BJ (cell line): ENCODE measurements around the gene MTA1. TPM values are rescaled to one million over a fixed set of nuclear protein-coding genes. Genes with fewer than 3 reads are reported as not detected.

Source experiments
- CTCF ChIA-PET: fragments of 350-600 bp; formaldehyde crosslinking; extraction: SDS; loops from one replicate; lab custom pipeline; 2021; ENCODE audit warnings: antibody characterized with exemption, inconsistent platforms; lab: Yijun Ruan, JAX
- POLR2A ChIA-PET: fragments of 300-600 bp; sonication (Branson Sonifier 250); formaldehyde crosslinking; extraction: SDS; loops from one replicate; lab custom pipeline; 2021; ENCODE audit warnings: antibody characterized with exemption; lab: Charles Lee
- DNase-seq: peaks from one replicate; pipeline ENCODE4 v3.0.0-alpha.2; 2011; ENCODE audit warnings: low read depth
- H3K27me3 ChIP-seq: 2 replicates; pipeline ENCODE4 v1.6.0; 2011; ENCODE audit warnings: low read length; ENCODE audit not compliant: control insufficient read depth, insufficient read depth
- H3K36me3 ChIP-seq: 2 replicates; pipeline ENCODE4 v1.5.1; 2011; ENCODE audit warnings: low read length; ENCODE audit not compliant: control insufficient read depth, insufficient read depth
- H3K4me3 ChIP-seq: 2 replicates; pipeline ENCODE4 v1.5.1; 2011; ENCODE audit warnings: low read depth, mild to moderate bottlenecking, control low read depth, low read length
- polyA plus RNA-seq: library from polyadenylated mRNA; depleted of rRNA; stranded (reverse); fragments of >200 nt; gene quantifications from 2 replicates; pipeline ENCODE4 v1.2.3, GENCODE V29; 2011
- TF ChIP-seq, protein P1 (sequence below): IDR thresholded peaks from 2 replicates; pipeline ENCODE4 v1.5.1; 2011; ENCODE audit warnings: low read depth, mild to moderate bottlenecking, control low read depth, inconsistent platforms, low read length, moderate library complexity; ENCODE audit not compliant: insufficient read depth

The MTA1 gene
- polyA plus RNA-seq, 1 experiment: 48.8 TPM

DNA sequence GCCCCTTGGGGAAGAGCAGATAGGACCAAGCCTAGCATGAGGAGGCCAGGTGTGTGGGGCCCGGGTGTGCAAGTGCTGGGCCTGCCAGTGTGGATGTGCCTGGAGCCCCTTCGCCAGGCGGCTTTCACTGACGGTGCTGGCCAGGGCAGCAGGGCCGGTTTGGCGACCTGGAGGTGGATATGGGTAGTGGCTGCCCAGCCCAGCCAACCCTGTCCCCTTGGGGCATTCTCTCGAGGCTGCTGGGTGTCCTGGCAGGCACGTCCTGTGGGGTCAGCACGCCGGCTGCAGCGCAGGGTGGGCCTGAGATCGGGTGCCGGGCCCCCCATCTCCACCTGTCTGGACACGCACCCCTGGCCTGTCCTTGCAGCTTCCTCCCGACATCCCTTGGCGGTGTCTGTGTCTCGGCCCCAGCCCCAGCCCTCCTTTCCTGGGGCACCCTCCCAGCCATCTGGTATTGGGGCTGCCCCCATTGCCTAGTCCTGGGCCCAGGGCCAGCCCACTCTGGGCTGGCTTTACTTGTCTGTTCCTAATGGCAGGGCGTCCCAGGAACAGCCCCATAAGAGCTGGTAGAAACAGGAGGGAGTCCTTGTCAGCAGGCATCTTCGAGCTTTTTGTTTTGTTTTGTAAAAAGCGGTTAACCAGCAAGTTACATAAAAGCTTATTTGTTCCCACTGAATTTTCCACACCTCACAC is 47.8 kb downstream of the MTA1 start:
- peaks cover 38% of the 10 kb centered on the region for H3K36me3 ChIP-seq
- CTCF ChIA-PET: interaction anchor here (0.7 to 2.7 kb wide), 4 partner anchors 9 to 19 kb away, joined by 3 to 14 read pairs (median 4); no protein-coding TSS in a partner anchor
- H3K4me3 ChIP-seq: no peak overlapping the region
- TF ChIP-seq, protein P1, sequence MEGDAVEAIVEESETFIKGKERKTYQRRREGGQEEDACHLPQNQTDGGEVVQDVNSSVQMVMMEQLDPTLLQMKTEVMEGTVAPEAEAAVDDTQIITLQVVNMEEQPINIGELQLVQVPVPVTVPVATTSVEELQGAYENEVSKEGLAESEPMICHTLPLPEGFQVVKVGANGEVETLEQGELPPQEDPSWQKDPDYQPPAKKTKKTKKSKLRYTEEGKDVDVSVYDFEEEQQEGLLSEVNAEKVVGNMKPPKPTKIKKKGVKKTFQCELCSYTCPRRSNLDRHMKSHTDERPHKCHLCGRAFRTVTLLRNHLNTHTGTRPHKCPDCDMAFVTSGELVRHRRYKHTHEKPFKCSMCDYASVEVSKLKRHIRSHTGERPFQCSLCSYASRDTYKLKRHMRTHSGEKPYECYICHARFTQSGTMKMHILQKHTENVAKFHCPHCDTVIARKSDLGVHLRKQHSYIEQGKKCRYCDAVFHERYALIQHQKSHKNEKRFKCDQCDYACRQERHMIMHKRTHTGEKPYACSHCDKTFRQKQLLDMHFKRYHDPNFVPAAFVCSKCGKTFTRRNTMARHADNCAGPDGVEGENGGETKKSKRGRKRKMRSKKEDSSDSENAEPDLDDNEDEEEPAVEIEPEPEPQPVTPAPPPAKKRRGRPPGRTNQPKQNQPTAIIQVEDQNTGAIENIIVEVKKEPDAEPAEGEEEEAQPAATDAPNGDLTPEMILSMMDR: no peak
- DNase-seq: no peak
- POLR2A ChIA-PET: no interaction called here
- no peaks in the 10 kb centered on the region for H3K27me3 ChIP-seq

DNA sequence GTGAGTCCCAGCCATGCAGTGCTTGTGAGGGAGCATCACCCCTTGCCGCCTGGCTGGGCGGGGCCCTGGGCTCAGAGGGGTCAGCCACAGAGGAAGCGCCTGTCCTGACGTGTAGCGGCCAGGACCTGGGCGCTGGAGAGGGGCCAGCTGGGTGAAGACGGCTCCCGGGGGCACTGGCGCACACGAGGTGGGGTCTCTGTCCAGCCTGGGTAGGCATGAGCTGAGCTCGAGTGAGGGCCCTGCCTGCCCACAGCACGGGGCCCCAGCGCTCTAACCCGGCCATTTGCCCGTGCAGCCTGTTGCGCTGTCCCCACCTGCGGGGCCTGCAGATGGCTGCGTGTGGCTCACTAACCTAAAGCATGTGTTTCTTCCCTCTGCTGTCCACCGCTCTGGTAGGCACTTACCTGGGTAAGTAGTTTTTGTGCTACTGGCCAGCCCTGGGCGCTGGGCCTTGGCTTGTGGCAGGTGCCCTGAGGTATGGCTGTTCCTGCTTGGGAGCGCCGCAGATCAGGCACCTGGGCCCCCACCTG is 48.4 kb downstream of the MTA1 start:
- POLR2A ChIA-PET: no interaction called here
- TF ChIP-seq, protein P1: no peak
- CTCF ChIA-PET: interaction anchor here (0.7 to 2.7 kb wide), 4 partner anchors 8 to 20 kb away, joined by 3 to 14 read pairs (median 4); no protein-coding TSS in a partner anchor
- H3K27me3 ChIP-seq: no peaks in the 10 kb centered on the region
- no peak for DNase-seq
- no peak overlapping the region for H3K4me3 ChIP-seq
- H3K36me3 ChIP-seq: peaks cover 35% of the 10 kb centered on the region

DNA sequence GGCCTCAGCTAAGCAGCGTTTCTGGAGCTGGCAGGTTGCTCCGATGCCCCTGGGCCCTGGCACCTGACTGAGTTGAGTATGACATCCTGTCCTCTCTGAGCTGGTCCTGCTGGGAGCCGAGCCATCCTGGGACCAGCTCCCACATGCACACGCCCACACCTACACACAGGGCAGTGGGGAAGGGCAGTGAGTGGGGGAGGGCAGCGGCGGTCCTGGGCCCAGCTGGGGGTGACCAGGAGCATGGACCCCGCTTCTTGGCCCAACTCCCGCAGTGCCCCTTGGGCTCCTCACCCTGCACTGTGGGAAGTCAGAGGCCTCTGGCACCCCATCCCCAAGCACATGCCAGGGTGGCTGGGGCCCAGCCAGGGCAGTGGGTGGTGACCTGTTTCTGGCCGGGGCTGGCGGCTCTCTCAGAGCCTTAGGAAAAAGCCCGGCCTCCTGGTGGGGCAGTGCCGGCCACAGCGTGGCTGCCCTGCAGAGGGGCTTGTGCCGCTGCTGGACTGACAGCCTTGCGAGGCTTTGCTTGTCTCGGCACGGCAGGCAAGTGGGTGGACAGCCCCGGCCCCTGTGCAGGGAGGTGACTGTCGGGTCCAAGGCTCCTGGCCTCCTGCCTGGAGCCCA is 49.1 kb downstream of the MTA1 start:
- TF ChIP-seq, protein P1: no peak
- Histone ChIP-seq H3K36me3 (peaks cover 30% of the 10 kb centered on the region), H3K27me3 (no peaks in the 10 kb centered on the region), H3K4me3 (no peak overlapping the region)
- no peak for DNase-seq
- ChIA-PET POLR2A (no interaction called here), CTCF (interaction anchor here (1.5 to 2.7 kb wide), 3 partner anchors 12 to 21 kb away, joined by 5 to 14 read pairs (median 9); no protein-coding TSS in a partner anchor)

DNA sequence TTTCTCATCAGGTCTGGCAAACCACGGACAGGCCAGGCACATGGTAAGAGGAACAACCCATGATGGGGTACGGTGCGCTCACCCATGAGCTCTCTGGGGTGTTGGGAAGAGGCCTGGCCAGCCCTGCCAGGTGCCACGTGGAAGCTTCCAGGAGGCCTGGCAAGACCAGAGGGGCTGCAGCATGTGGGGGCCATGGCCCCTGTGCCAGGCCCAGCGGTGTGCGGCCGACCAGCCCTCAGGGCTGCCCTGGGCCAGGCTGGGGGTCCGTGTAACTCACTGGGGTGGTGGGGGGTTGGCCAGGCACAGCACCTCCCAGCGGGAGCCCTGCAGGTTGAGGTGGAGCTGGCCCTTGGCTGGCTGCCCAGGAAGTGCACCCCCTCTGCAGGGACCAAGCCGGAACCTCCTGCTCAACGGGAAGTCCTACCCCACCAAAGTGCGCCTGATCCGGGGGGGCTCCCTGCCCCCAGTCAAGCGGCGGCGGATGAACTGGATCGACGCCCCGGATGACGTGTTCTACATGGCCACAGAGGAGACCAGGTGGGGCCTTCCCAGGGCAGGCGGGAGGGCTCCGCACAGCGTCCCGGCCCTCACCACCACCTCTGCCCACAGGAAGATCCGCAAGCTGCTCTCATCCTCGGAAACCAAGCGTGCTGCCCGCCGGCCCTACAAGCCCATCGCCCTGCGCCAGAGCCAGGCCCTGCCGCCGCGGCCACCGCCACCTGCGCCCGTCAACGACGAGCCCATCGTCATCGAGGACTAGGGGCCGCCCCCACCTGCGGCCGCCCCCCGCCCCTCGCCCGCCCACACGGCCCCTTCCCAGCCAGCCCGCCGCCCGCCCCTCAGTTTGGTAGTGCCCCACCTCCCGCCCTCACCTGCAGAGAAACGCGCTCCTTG is 50.1 kb downstream of the MTA1 start:
- TF ChIP-seq, protein P1: no peak
- no peaks in the 10 kb centered on the region for H3K27me3 ChIP-seq
- no peak overlapping the region for H3K4me3 ChIP-seq
- CTCF ChIA-PET: interaction anchor here (0.7 to 4.0 kb wide), 6 partner anchors 11 to 67 kb away, joined by 3 to 31 read pairs (median 12); no protein-coding TSS in a partner anchor
- DNase-seq: no peak
- POLR2A ChIA-PET: no interaction called here
- H3K36me3 ChIP-seq: peaks cover 24% of the 10 kb centered on the region
